PFSK-1 (cell line): ENCODE measurements around the gene FCF1.

ENCODE experiments used
- POLR2AphosphoS5 ChIP-seq: IDR thresholded peaks from 2 replicates; pipeline ENCODE4 v1.6.1; 2012; ENCODE audit warnings: low read depth, mild to moderate bottlenecking, control low read depth, low read length, moderate library complexity
- SIN3A ChIP-seq: IDR thresholded peaks from 2 replicates; pipeline ENCODE4 v1.6.1; 2012; ENCODE audit warnings: mild to moderate bottlenecking, low read length, moderate library complexity, borderline replicate concordance; ENCODE audit not compliant: insufficient read depth

GRCh38 chr14:74710480-74710879 lies 2.5 kb upstream of the FCF1 start:
- TF ChIP-seq POLR2AphosphoS5: no peak
- TF ChIP-seq SIN3A: no peak
